Karpas-422 (cell line): ENCODE results near the gene CLIC5. TPM values are rescaled to one million over a fixed set of nuclear protein-coding genes. Genes with fewer than 3 reads are reported as not detected.

ENCODE experiments used
- DNase-seq: peaks from one replicate; pipeline ENCODE4 v3.0.0-alpha.2; 2015
- H2AFZ ChIP-seq: fragments of 200-600 bp; sonication (generic); 2 replicates; pipeline ENCODE4 v1.6.1; 2014; ENCODE audit warnings: antibody characterized with exemption, low read length, mixed read lengths
- H3K27ac ChIP-seq: fragments of 200-600 bp; sonication (generic); 2 replicates; pipeline ENCODE4 v1.5.1; 2014; ENCODE audit warnings: mild to moderate bottlenecking, low read length, moderate library complexity
- H3K27me3 ChIP-seq: fragments of 200-600 bp; sonication (generic); 2 replicates; pipeline ENCODE4 v1.6.1; 2014; ENCODE audit warnings: low read length, mixed read lengths
- H3K36me3 ChIP-seq: fragments of 200-600 bp; sonication (generic); 2 replicates; pipeline ENCODE4 v1.6.1; 2014; ENCODE audit warnings: low read length, mixed read lengths; ENCODE audit not compliant: insufficient read depth
- H3K4me1 ChIP-seq: fragments of 200-600 bp; sonication (generic); 2 replicates; pipeline ENCODE4 v1.6.1; 2014; ENCODE audit warnings: mild to moderate bottlenecking, low read length, mixed read lengths
- H3K4me2 ChIP-seq: fragments of 200-600 bp; sonication (generic); 2 replicates; pipeline ENCODE4 v1.6.1; 2014; ENCODE audit warnings: low read length, low read depth, mild to moderate bottlenecking; ENCODE audit not compliant: poor library complexity, severe bottlenecking
- H3K4me3 ChIP-seq: fragments of 200-600 bp; sonication (generic); 2 replicates; pipeline ENCODE4 v1.5.1; 2014; ENCODE audit warnings: mild to moderate bottlenecking, antibody characterized with exemption, low read length, mixed read lengths
- H3K79me2 ChIP-seq: fragments of 200-600 bp; sonication (generic); 2 replicates; pipeline ENCODE4 v1.6.1; 2014; ENCODE audit warnings: mild to moderate bottlenecking, low read length, mixed read lengths
- H3K9ac ChIP-seq: fragments of 200-600 bp; sonication (generic); 2 replicates; pipeline ENCODE4 v1.6.0; 2014; ENCODE audit warnings: low read length
- H3K9me2 ChIP-seq: fragments of 200-600 bp; sonication (generic), shearing (Covaris generic); replicated peaks from 2 replicates; pipeline ENCODE4 v1.6.0; 2014; ENCODE audit warnings: mild to moderate bottlenecking, low read length, moderate library complexity; ENCODE audit not compliant: insufficient read depth
- H3K9me3 ChIP-seq: fragments of 300-700, 200-600 bp; sonication (generic); 2 replicates; pipeline ENCODE4 v1.6.1; 2014; ENCODE audit warnings: low read length, mixed read lengths
- H4K20me1 ChIP-seq: fragments of 200-600 bp; sonication (generic); 2 replicates; pipeline ENCODE4 v1.6.1; 2014; ENCODE audit warnings: mild to moderate bottlenecking, antibody characterized with exemption, low read length, low read depth; ENCODE audit not compliant: insufficient read depth
- small RNA-seq: library from RNA; depleted of rRNA; stranded (forward); fragments of <200 nt; gene quantifications from one replicate; pipeline ENCODE3, GENCODE V24; 2014
- total RNA-seq: library from RNA; depleted of rRNA; stranded (reverse); fragments of >200 nt; shearing (Covaris generic); gene quantifications from 2 replicates; pipeline ENCODE4 v1.2.3, GENCODE V29; 2014; ENCODE audit warnings: low replicate concordance; rRNA removed

CLIC5 gene
- total RNA-seq, 1 experiment from 2014 or later: not detected

GRCh38 chr6:45837541-45838200 is 178.0 kb downstream of the CLIC5 start:
- Histone ChIP-seq H3K27ac (no peak overlapping the region), H2AFZ (no peak overlapping the region), H3K36me3 (no peaks in the 10 kb centered on the region), H3K9me2 (no peaks in the 10 kb centered on the region), H3K4me2 (no peak overlapping the region), H4K20me1 (no peaks in the 10 kb centered on the region), H3K27me3 (no peaks in the 10 kb centered on the region), H3K4me3 (no peak overlapping the region), H3K9me3 (no peaks in the 10 kb centered on the region), H3K4me1 (no peaks in the 10 kb centered on the region), H3K79me2 (no peaks in the 10 kb centered on the region), H3K9ac (no peak overlapping the region)
- no peak for DNase-seq

- Histone ChIP-seq H3K79me2 (no peaks in the 10 kb centered on the region), H3K27me3 (no peaks in the 10 kb centered on the region), H3K9ac (no peak overlapping the region), H3K4me1 (no peaks in the 10 kb centered on the region), H3K9me3 (no peaks in the 10 kb centered on the region), H3K36me3 (no peaks in the 10 kb centered on the region), H2AFZ (no peak overlapping the region), H3K4me2 (no peak overlapping the region), H3K9me2 (no peaks in the 10 kb centered on the region), H3K4me3 (no peak overlapping the region), H3K27ac (no peak overlapping the region), H4K20me1 (no peaks in the 10 kb centered on the region)
- no peak for DNase-seq
These were observed 178.7 kb downstream of the CLIC5 start for GRCh38 chr6:45836984-45837383.

- H3K27me3 ChIP-seq: no peaks in the 10 kb centered on the region
These were observed 179.2 kb downstream of the CLIC5 start for GRCh38 chr6:45836438-45836824.

GRCh38 chr6:45835721-45836437 is 179.8 kb downstream of the CLIC5 start:
- DNase-seq: no peak
- H3K9me2 ChIP-seq: no peaks in the 10 kb centered on the region
- no peak overlapping the region for H3K9ac ChIP-seq
- no peaks in the 10 kb centered on the region for H3K4me1 ChIP-seq
- no peaks in the 10 kb centered on the region for H3K79me2 ChIP-seq
- no peaks in the 10 kb centered on the region for H3K27me3 ChIP-seq
- no peaks in the 10 kb centered on the region for H4K20me1 ChIP-seq
- no peak overlapping the region for H3K27ac ChIP-seq
- H3K4me3 ChIP-seq: no peak overlapping the region
- no peaks in the 10 kb centered on the region for H3K9me3 ChIP-seq
- H3K36me3 ChIP-seq: no peaks in the 10 kb centered on the region
- H2AFZ ChIP-seq: no peak overlapping the region
- no peak overlapping the region for H3K4me2 ChIP-seq

More at GRCh38 chr6:45836438-45836824, 179.2 kb downstream of the CLIC5 start:
- no peaks in the 10 kb centered on the region for H3K9me3 ChIP-seq
- no peaks in the 10 kb centered on the region for H3K9me2 ChIP-seq
- no peaks in the 10 kb centered on the region for H3K36me3 ChIP-seq
- H3K9ac ChIP-seq: no peak overlapping the region
- H3K4me1 ChIP-seq: no peaks in the 10 kb centered on the region
- no peak overlapping the region for H3K4me3 ChIP-seq
- no peaks in the 10 kb centered on the region for H3K79me2 ChIP-seq
- H3K27ac ChIP-seq: no peak overlapping the region
- no peak for DNase-seq
- no peaks in the 10 kb centered on the region for H4K20me1 ChIP-seq
- H2AFZ ChIP-seq: no peak overlapping the region
- no peak overlapping the region for H3K4me2 ChIP-seq

- Histone ChIP-seq H3K4me2 (no peak overlapping the region), H3K4me3 (no peak overlapping the region), H3K79me2 (no peaks in the 10 kb centered on the region), H2AFZ (no peak overlapping the region), H3K9me3 (no peaks in the 10 kb centered on the region), H3K4me1 (no peaks in the 10 kb centered on the region), H3K9ac (no peak overlapping the region), H3K27ac (no peak overlapping the region), H3K27me3 (no peaks in the 10 kb centered on the region), H3K36me3 (no peaks in the 10 kb centered on the region), H4K20me1 (no peaks in the 10 kb centered on the region), H3K9me2 (no peaks in the 10 kb centered on the region)
- DNase-seq: no peak
These were observed 183.6 kb downstream of the CLIC5 start for GRCh38 chr6:45832063-45832462.

Small RNAs within 50 kb of the gene (small RNA-seq; reads per million reads assigned to genes)
- gene RNU6-754P: not detected

Other genes starting within 250 kb of the CLIC5 start
- gene ENPP4, start 114.1 kb upstream of the CLIC5 start, total RNA-seq: 2.5 and 8.6 TPM in 2 replicates
- 0.22 TPM in 1 of 2 replicates, not detected in the other for gene ENPP5, start 155.1 kb upstream of the CLIC5 start, total RNA-seq